T-cell (primary cell): ENCODE data around the gene EML6. TPM values are rescaled to one million over a fixed set of nuclear protein-coding genes. Genes with fewer than 3 reads are reported as not detected.

ENCODE experiments used
- ATAC-seq, 4 experiments: fragments of 200-7000 bp in 3 of 4; fragments of 150-1000 bp in 1 of 4; cut with Tn5 transposase; replicated peaks in 1 of 4; 1 replicate in 3 of 4; 2 replicates in 1 of 4; pipeline ENCODE4 v1.10.0; 2021; ENCODE audit warnings: moderate library complexity in 3 of 4, mild to moderate bottlenecking in 2 of 4, moderate number of reproducible peaks in 1 of 4
- CTCF ChIA-PET, 2 donors: fragments of 300-600 bp; sonication (Branson Sonifier 250); formaldehyde crosslinking; loops; one replicate each; lab custom pipeline; 2022; ENCODE audit warnings: antibody characterized with exemption in 2 of 2; lab: Charles Lee
- POLR2A ChIA-PET, 2 donors: fragments of 300-600 bp; sonication (Branson Sonifier 250); formaldehyde crosslinking; loops; one replicate each; lab custom pipeline; 2022; ENCODE audit warnings: antibody characterized with exemption in 2 of 2; lab: Charles Lee
- DNase-seq, 35 experiments: peaks; one replicate each; pipeline versions ENCODE4 v3.0.0 to v3.0.0-alpha.2; 2013 to 2023
- H3K27ac ChIP-seq: one replicate; pipeline ENCODE4 v1.5.1; 2013; ENCODE audit warnings: low read length
- H3K27me3 ChIP-seq, 2 experiments: replicated peaks in 1 of 2; 1 replicate in 1 of 2; 2 replicates in 1 of 2; pipeline versions ENCODE4 v1.6.1 to v1.7.0; 2013; ENCODE audit warnings: low read length in 1 of 2, mixed read lengths in 1 of 2; ENCODE audit not compliant: control insufficient read depth in 2 of 2, insufficient read depth in 2 of 2; ENCODE audit errors: extremely low read depth in 1 of 2
- H3K36me3 ChIP-seq, 2 donors: 1 replicate in 1 of 2; 2 replicates in 1 of 2; pipeline versions ENCODE4 v1.6.1 to v1.7.0; 2013; ENCODE audit warnings: low read length in 1 of 2; ENCODE audit not compliant: control insufficient read depth in 2 of 2, insufficient read depth in 1 of 2; ENCODE audit errors: extremely low read depth in 1 of 2
- H3K4me1 ChIP-seq, 2 experiments: 1 replicate in 1 of 2; 2 replicates in 1 of 2; pipeline versions ENCODE4 v1.6.1 to v1.7.0; 2013; ENCODE audit warnings: low read length in 2 of 2, mixed read lengths in 1 of 2; ENCODE audit not compliant: insufficient read depth in 2 of 2, control insufficient read depth in 1 of 2; ENCODE audit errors: extremely low read depth in 1 of 2
- H3K4me3 ChIP-seq, 2 donors: 1 replicate in 1 of 2; 2 replicates in 1 of 2; pipeline versions ENCODE4 v1.5.1 to v1.7.0; 2013; ENCODE audit warnings: mild to moderate bottlenecking in 2 of 2, low read length in 1 of 2, moderate library complexity in 1 of 2; ENCODE audit not compliant: control insufficient read depth in 1 of 2; ENCODE audit errors: extremely low read depth in 1 of 2
- H3K9me3 ChIP-seq: 2 replicates; pipeline ENCODE4 v1.7.0; 2013
- H3K27ac Mint-ChIP-seq, 2 donors: one replicate each; pipeline ENCODE4 v1.8.0; 2020 to 2021; ENCODE audit warnings: mild to moderate bottlenecking in 2 of 2, mixed read lengths in 2 of 2
- H3K27me3 Mint-ChIP-seq, 2 donors: one replicate each; pipeline ENCODE4 v1.8.0; 2021 to 2022; ENCODE audit warnings: mixed read lengths in 2 of 2
- H3K36me3 Mint-ChIP-seq: one replicate; pipeline ENCODE4 v1.8.0; 2021; ENCODE audit warnings: mixed read lengths
- H3K4me1 Mint-ChIP-seq, 3 donors: one replicate each; pipeline ENCODE4 v1.8.0; 2020 to 2022; ENCODE audit warnings: mixed read lengths in 3 of 3, mild to moderate bottlenecking in 1 of 3
- H3K4me3 Mint-ChIP-seq, 3 donors: one replicate each; pipeline ENCODE4 v1.8.0; 2020 to 2022; ENCODE audit warnings: mild to moderate bottlenecking in 3 of 3, mixed read lengths in 3 of 3, moderate library complexity in 3 of 3
- H3K9me3 Mint-ChIP-seq, 3 donors: one replicate each; pipeline ENCODE4 v1.8.0; 2020 to 2022; ENCODE audit warnings: mixed read lengths in 3 of 3
- WGBS: methylation state at CpG from one replicate; pipeline ENCODE4 v1.1.5; 2013; ENCODE audit warnings: missing lambda C conversion rate; ENCODE audit not compliant: insufficient coverage; 5-methylcytosine and 5-hydroxymethylcytosine counted together
- total RNA-seq, 35 experiments: library from RNA in 6 of 35; stranded (reverse) in 6 of 35; fragments of 120-200 nt in 1 of 35; gene quantifications; one replicate each; pipeline versions ENCODE4 v1.2.1 to v1.2.4 and lab custom pipeline; 2013 to 2026

EML6 gene
- total RNA-seq, 5 donors from 2014 or later (not counting 1 experiment from before 2014, with no cell fraction given): 1.3 to 2.6 (median 1.8) TPM

GRCh38 chr2:54966165-54966832 is 242.8 kb downstream of the EML6 start:
- H3K27ac Mint-ChIP-seq: peak overlapping the region; percentile 60 to 69
- ATAC-seq (peak; percentile 16 to 46 (median 34)), DNase-seq (no peak)
- no peak overlapping the region for H3K4me3 Mint-ChIP-seq
- POLR2A ChIA-PET: interaction anchor here (0.5 to 0.7 kb wide), 2 partner anchors 48 to 228 kb away, joined by 3 to 4 read pairs; no protein-coding TSS in a partner anchor
- CTCF ChIA-PET: interaction anchor here in 1 of 2 donors (1.0 kb wide), 1 partner anchor 104 kb away, joined by 7 read pairs; no protein-coding TSS in a partner anchor
- H3K4me1 Mint-ChIP-seq: peaks cover 27 to 42% (median 34%) of the 10 kb centered on the region in 3 donors
- peaks cover 36% of the 10 kb centered on the region for H3K36me3 Mint-ChIP-seq
- Histone ChIP-seq H3K9me3 (no peaks in the 10 kb centered on the region), H3K4me1 (peaks cover 2 to 25% of the 10 kb centered on the region in 2 experiments), H3K27ac (no peak overlapping the region), H3K27me3 (no peaks in the 10 kb centered on the region), H3K4me3 (no peak overlapping the region), H3K36me3 (peaks cover 5 to 9% of the 10 kb centered on the region in 2 donors)
- WGBS: 64% methylated on average over 5 of the region's 8 CpGs
- H3K9me3 Mint-ChIP-seq: peaks cover 2 to 8% (median 6%) of the 10 kb centered on the region in 3 donors
- H3K27me3 Mint-ChIP-seq: no peaks in the 10 kb centered on the region

GRCh38 chr2:54966837-54967236 is 243.4 kb downstream of the EML6 start:
- 80% methylated on average over 3 of the region's 3 CpGs for WGBS
- POLR2A ChIA-PET: no interaction called here
- Histone ChIP-seq H3K4me1 (peaks cover 2 to 25% of the 10 kb centered on the region in 2 experiments), H3K4me3 (no peak overlapping the region), H3K27me3 (no peaks in the 10 kb centered on the region), H3K27ac (no peak overlapping the region), H3K36me3 (peaks cover 5 to 12% of the 10 kb centered on the region in 2 donors), H3K9me3 (no peaks in the 10 kb centered on the region)
- CTCF ChIA-PET: interaction anchor here in 1 of 2 donors (1.0 kb wide), 1 partner anchor 103 kb away, joined by 7 read pairs; no protein-coding TSS in a partner anchor
- Mint-ChIP-seq H3K36me3 (peaks cover 41% of the 10 kb centered on the region), H3K27me3 (no peaks in the 10 kb centered on the region), H3K9me3 (peaks cover 2 to 8% (median 6%) of the 10 kb centered on the region in 3 donors), H3K4me1 (peaks cover 27 to 42% (median 34%) of the 10 kb centered on the region in 3 donors), H3K4me3 (no peak overlapping the region), H3K27ac (peak overlapping the region; percentile 60 to 69)
- ATAC-seq: no peak
- DNase-seq: no peak

DNA sequence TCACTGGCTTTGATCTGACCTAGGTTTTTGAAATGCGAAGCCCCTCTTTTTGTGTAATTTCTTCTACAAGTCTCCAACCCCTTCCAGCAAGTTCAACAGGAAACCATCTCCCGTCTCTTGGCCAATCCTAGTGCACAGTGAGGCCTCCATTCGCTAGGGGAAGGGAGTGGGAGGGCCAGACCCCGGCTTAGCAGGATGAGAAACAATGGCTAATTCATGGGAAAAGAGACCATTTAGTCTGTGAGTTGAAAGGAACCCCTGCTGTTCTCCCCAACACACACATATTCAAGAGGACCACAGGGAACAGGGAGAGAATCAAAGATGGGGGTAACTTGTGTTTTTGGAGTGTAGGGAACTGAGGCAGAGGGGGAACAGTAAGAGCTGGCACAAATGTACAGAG is 243.8 kb downstream of the EML6 start:
- WGBS: no CpG with 5 or more reads among the region's 4 CpGs
- peaks cover 5 to 13% of the 10 kb centered on the region in 2 donors for H3K36me3 ChIP-seq
- H3K9me3 Mint-ChIP-seq: peaks cover 2 to 8% (median 6%) of the 10 kb centered on the region in 3 donors
- H3K27me3 Mint-ChIP-seq: no peaks in the 10 kb centered on the region
- ChIA-PET CTCF (no interaction called here), POLR2A (no interaction called here)
- H3K9me3 ChIP-seq: no peaks in the 10 kb centered on the region
- H3K36me3 Mint-ChIP-seq: peaks cover 41% of the 10 kb centered on the region
- ATAC-seq: no peak
- H3K27ac Mint-ChIP-seq: peak overlapping the region in 1 of 2 donors; percentile 29
- no peak overlapping the region for H3K4me3 ChIP-seq
- DNase-seq: no peak
- H3K4me1 Mint-ChIP-seq: peaks cover 27 to 42% (median 34%) of the 10 kb centered on the region in 3 donors
- peaks cover 2 to 25% of the 10 kb centered on the region in 2 experiments for H3K4me1 ChIP-seq
- H3K4me3 Mint-ChIP-seq: no peak overlapping the region
- no peaks in the 10 kb centered on the region for H3K27me3 ChIP-seq
- H3K27ac ChIP-seq: no peak overlapping the region

DNA sequence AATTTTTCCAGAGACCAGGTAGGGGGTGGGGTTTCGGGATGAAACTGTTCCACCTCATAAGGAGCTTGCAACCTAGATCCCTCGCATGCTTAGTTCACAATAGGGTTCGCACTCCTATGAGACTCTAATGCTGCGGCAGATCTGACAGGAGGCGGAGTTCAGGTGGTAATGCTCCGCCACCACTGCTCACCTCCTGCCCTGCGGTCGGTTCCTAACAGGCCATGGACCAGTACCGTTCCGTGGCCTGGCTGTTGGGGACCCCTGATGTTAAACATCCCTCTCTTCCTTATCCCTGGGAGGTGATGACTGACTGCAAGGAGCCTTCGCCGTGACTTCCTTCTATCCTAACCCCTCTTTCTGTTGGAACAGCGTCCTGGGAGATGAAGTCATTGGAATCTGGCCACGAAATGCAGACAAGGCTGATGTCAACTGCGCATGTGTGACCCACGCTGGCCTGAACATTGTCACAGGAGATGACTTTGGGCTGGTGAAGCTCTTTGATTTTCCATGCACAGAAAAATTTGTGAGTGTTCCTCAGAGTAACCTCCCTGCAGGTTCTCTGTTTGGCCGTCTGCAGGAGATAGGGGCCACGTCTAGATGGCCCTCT is 244.4 kb downstream of the EML6 start:
- Histone ChIP-seq H3K4me1 (peaks cover 2 to 25% of the 10 kb centered on the region in 2 experiments), H3K27ac (no peak overlapping the region), H3K27me3 (no peaks in the 10 kb centered on the region), H3K9me3 (no peaks in the 10 kb centered on the region), H3K4me3 (no peak overlapping the region), H3K36me3 (peaks cover 5 to 19% of the 10 kb centered on the region in 2 donors)
- H3K36me3 Mint-ChIP-seq: peaks cover 45% of the 10 kb centered on the region
- H3K4me3 Mint-ChIP-seq: no peak overlapping the region
- no peaks in the 10 kb centered on the region for H3K27me3 Mint-ChIP-seq
- H3K27ac Mint-ChIP-seq: peak overlapping the region in 1 of 2 donors; percentile 53
- H3K4me1 Mint-ChIP-seq: peaks cover 27 to 42% (median 34%) of the 10 kb centered on the region in 3 donors
- WGBS: 97% methylated on average over 16 of the region's 18 CpGs
- no peak for DNase-seq
- ChIA-PET POLR2A (no interaction called here), CTCF (no interaction called here)
- H3K9me3 Mint-ChIP-seq: peaks cover 2 to 8% (median 6%) of the 10 kb centered on the region in 3 donors
- ATAC-seq: no peak

DNA sequence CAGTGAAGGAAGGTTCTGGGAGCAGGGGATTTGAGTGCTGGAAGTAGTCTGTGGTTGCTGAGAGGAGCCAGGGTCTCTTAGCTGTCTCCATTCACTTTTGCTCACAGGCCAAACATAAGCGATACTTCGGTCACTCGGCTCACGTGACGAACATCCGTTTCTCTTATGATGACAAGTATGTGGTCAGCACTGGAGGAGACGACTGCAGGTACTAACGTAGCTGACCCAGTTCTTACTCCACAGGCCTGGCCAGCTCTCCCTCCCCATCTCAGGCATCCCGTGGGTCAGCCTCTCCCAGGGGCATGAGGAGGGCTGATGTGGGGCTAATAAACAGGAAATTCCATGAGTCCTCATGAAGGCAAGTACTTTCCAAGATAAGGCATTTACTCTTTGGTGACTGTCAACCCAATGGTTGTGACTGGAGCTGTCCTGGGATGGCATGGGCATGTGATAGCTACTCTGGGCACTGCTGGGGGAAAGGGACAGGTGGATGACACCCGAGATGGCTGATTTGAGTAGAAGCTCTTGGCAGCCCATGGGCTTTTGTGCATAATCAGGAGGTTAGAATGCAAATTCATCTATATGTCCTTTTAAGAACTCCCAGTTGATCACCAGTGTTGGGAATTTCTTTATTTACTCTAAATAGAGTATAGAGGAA is 245.2 kb downstream of the EML6 start:
- no peak for DNase-seq
- CTCF ChIA-PET: no interaction called here
- H3K9me3 ChIP-seq: no peaks in the 10 kb centered on the region
- peaks cover 2 to 25% of the 10 kb centered on the region in 2 experiments for H3K4me1 ChIP-seq
- H3K4me3 Mint-ChIP-seq: no peak overlapping the region
- H3K4me1 Mint-ChIP-seq: peaks cover 32 to 38% (median 34%) of the 10 kb centered on the region in 3 donors
- H3K27me3 ChIP-seq: no peaks in the 10 kb centered on the region
- H3K36me3 Mint-ChIP-seq: peaks cover 53% of the 10 kb centered on the region
- no peak overlapping the region for H3K27ac Mint-ChIP-seq
- H3K4me3 ChIP-seq: no peak overlapping the region
- H3K27ac ChIP-seq: no peak overlapping the region
- WGBS: no CpG with 5 or more reads among the region's 10 CpGs
- no peaks in the 10 kb centered on the region for H3K27me3 Mint-ChIP-seq
- no peak for ATAC-seq
- POLR2A ChIA-PET: interaction anchor here in 1 of 2 donors (0.5 kb wide), 1 partner anchor 8 kb away, joined by 3 read pairs; no protein-coding TSS in a partner anchor
- peaks cover 5 to 24% of the 10 kb centered on the region in 2 donors for H3K36me3 ChIP-seq
- H3K9me3 Mint-ChIP-seq: peaks cover 2 to 8% (median 6%) of the 10 kb centered on the region in 3 donors
